Measurements from ENCODE around the gene GALNTL6.

The GALNTL6 gene

GRCh38 chr4:173061160-173061559 lies 1248.0 kb downstream of the GALNTL6 start:
- H3K4me3 ChIP-seq (ENCODE audit: control insufficient read depth, low read depth, low read length), result no peak overlapping the region
- TF ChIP-seq CTCF (IDR thresholded peaks at IDR 0.05; ENCODE audit: control insufficient read depth, insufficient read depth, low read depth, low read length, missing control alignments), result no peak
- no peak for DNase-seq (ENCODE audit: low read depth)

GRCh38 chr4:173073939-173074500 lies 1260.8 kb downstream of the GALNTL6 start:
- no peak for TF ChIP-seq CTCF (IDR thresholded peaks at IDR 0.05; ENCODE audit: control insufficient read depth, insufficient read depth, low read depth, low read length, missing control alignments)
- no peak overlapping the region for H3K4me3 ChIP-seq (ENCODE audit: control insufficient read depth, low read depth, low read length)
- DNase-seq (ENCODE audit: low read depth), result no peak

- H3K4me3 ChIP-seq (ENCODE audit: control insufficient read depth, low read depth, low read length), result no peak overlapping the region
- TF ChIP-seq CTCF (IDR thresholded peaks at IDR 0.05; ENCODE audit: control insufficient read depth, insufficient read depth, low read depth, low read length, missing control alignments), result no peak
- DNase-seq (ENCODE audit: low read depth), result peak; percentile 65
These were observed 1261.3 kb downstream of the GALNTL6 start for GRCh38 chr4:173074501-173074946.

GRCh38 chr4:173076903-173077634 lies 1263.9 kb downstream of the GALNTL6 start:
- no peak overlapping the region for H3K4me3 ChIP-seq (ENCODE audit: control insufficient read depth, low read depth, low read length)
- no peak for DNase-seq (ENCODE audit: low read depth)
- no peak for TF ChIP-seq CTCF (IDR thresholded peaks at IDR 0.05; ENCODE audit: control insufficient read depth, insufficient read depth, low read depth, low read length, missing control alignments)

- no peak for DNase-seq (ENCODE audit: low read depth)
- no peak for TF ChIP-seq CTCF (IDR thresholded peaks at IDR 0.05; ENCODE audit: control insufficient read depth, insufficient read depth, low read depth, low read length, missing control alignments)
- H3K4me3 ChIP-seq (ENCODE audit: control insufficient read depth, low read depth, low read length), result no peak overlapping the region
These were observed 1274.9 kb downstream of the GALNTL6 start for GRCh38 chr4:173088144-173088543.
